Activated T-helper 1 cell treated with Interleukin-2 at 50 U/mL for 16 hours (primary cell): ENCODE measurements around the gene ZNF91.
"Not testable (repeated sequence)": the region's sequence is repeated elsewhere in the genome, so short reads cannot be mapped to it uniquely, and the experiment has no call there.

Source experiments
- DNase-seq: peaks from one replicate; pipeline ENCODE4 v3.0.0-alpha.2; 2020; ENCODE audit warnings: low read depth

The ZNF91 gene

DNA sequence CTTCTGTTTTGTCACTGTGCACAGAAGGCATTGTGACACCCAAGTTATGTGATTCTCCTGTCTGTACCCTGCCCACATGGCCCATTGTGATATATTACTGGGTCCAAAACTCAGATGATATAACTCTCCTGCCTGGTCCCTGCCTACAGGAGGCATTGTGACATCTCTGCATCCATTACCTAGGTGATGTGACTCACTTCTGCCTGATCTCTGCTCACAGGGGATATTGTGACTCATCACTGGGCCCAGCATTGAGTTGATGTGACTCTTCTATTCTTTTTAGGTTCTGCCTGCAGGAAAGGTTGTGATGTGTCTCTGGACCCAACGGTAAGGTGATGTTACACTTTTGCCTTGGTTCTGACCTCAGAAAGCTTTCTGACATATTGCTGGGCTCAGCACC lies 77.1 kb downstream of the ZNF91 start:
- no peak for DNase-seq

DNA sequence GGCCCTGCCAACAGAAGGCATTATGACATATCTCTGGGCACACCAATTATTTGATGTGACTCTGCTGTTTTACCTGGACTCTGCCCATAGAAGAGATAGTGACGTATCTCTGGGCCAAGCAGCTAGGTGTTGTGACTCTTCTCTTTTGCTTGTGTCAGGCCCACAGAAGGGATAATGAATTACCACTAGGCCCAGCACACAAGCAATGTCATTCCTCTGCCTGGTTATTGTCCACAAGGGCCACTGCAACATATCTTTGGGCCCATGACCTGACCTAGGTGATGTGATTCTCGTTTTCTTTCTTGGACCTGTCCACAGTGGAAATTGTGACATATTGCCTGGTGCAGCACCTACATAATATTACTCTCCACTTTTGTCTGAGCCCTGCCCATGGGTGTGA lies 80.0 kb downstream of the ZNF91 start:
- DNase-seq: no peak

GRCh38 chr19:23314505-23315251 lies 80.6 kb downstream of the ZNF91 start:
- DNase-seq: no peak

GRCh38 chr19:23313196-23313595 lies 82.1 kb downstream of the ZNF91 start:
- no peak for DNase-seq

GRCh38 chr19:23312515-23312914 lies 82.8 kb downstream of the ZNF91 start:
- DNase-seq: no peak

GRCh38 chr19:23311551-23311950 lies 83.7 kb downstream of the ZNF91 start:
- DNase-seq: no peak

GRCh38 chr19:23310729-23311211 lies 84.5 kb downstream of the ZNF91 start:
- DNase-seq: no peak

- no peak for DNase-seq
These were observed 85.3 kb downstream of the ZNF91 start for GRCh38 chr19:23309926-23310325.

DNA sequence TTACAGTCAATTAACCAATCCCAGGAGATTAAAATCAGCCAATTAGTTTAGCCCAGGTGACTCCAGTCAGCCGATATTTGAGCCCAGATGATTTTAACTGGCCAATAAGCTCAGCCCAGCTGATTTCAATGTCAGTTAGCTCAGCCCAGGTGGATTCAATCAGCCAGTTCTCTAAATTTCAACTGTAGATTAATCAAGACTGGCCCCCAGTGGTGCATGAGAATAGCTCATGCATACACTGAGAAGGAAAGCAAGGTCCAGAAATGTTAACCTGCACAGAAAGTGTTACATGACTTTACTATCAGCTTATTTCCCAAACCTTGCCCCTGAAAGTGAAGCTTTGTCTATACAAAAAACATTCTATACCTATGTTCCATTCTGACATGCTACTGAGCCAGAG lies 89.7 kb downstream of the ZNF91 start:
- DNase-seq: no peak

DNA sequence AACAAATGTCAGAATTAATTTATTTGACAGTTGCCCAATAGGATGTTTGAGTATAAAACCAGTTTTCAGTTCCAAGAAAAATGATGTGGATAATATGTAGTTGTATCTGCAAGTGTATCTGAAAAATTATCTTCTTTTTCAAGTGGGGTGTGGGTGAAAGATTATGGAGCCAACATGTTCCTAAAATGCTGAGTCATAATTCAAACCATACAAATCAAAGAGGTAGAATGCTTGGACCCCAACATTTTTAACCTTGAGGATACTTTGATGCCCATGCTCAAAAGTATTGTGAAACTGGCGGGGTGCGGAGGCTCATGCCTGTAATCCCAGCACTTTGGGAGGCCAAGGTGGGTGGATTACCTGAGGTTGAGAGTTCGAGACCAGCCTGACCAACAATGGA lies 91.0 kb downstream of the ZNF91 start:
- DNase-seq: no peak

GRCh38 chr19:23294141-23294540 lies 101.1 kb downstream of the ZNF91 start:
- no peak for DNase-seq

GRCh38 chr19:23289966-23290365 lies 105.3 kb downstream of the ZNF91 start:
- DNase-seq: not testable (repeated sequence)
